GM19193 (cell line): Measurements from ENCODE around the gene PRDM15.

Source experiments
- POLR2A ChIP-seq: IDR thresholded peaks from 4 replicates; pipeline ENCODE4 v1.6.1; 2011; ENCODE audit not compliant: insufficient read depth, insufficient read length; ENCODE audit errors: extremely low read depth

The PRDM15 gene

GRCh38 chr21:41851090-41851790, 27.9 kb downstream of the PRDM15 start:
- TF ChIP-seq POLR2A: no peak

- TF ChIP-seq POLR2A: no peak
Measured at GRCh38 chr21:41850085-41850484, 29.1 kb downstream of the PRDM15 start.

GRCh38 chr21:41848958-41849580, 30.1 kb downstream of the PRDM15 start:
- TF ChIP-seq POLR2A: no peak

- no peak for TF ChIP-seq POLR2A
Measured at GRCh38 chr21:41848533-41848932, 30.6 kb downstream of the PRDM15 start.

GRCh38 chr21:41847066-41847804, 31.9 kb downstream of the PRDM15 start:
- no peak for TF ChIP-seq POLR2A

- TF ChIP-seq POLR2A: no peak
Measured at GRCh38 chr21:41846536-41846935, 32.6 kb downstream of the PRDM15 start.

- TF ChIP-seq POLR2A: no peak
Measured at GRCh38 chr21:41846033-41846317, 33.2 kb downstream of the PRDM15 start.

- no peak for TF ChIP-seq POLR2A
Measured at GRCh38 chr21:41845310-41846032, 33.7 kb downstream of the PRDM15 start.

- TF ChIP-seq POLR2A: no peak
Measured at GRCh38 chr21:41843584-41843983, 35.6 kb downstream of the PRDM15 start.

GRCh38 chr21:41840880-41841279, 38.3 kb downstream of the PRDM15 start:
- no peak for TF ChIP-seq POLR2A

- no peak for TF ChIP-seq POLR2A
Measured at GRCh38 chr21:41839387-41840000, 39.6 kb downstream of the PRDM15 start.

GRCh38 chr21:41837756-41838297, 41.3 kb downstream of the PRDM15 start:
- TF ChIP-seq POLR2A: no peak

GRCh38 chr21:41836166-41837015, 42.8 kb downstream of the PRDM15 start:
- no peak for TF ChIP-seq POLR2A

- no peak for TF ChIP-seq POLR2A
Measured at GRCh38 chr21:41835711-41836154, 43.4 kb downstream of the PRDM15 start.
